Esophagus muscularis mucosa (tissue), 4 donors: ENCODE measurements around the gene CCDC3. TPM values are rescaled to one million over a fixed set of nuclear protein-coding genes. Genes with fewer than 3 reads are reported as not detected.

Experiments used
- DNase-seq: peaks from one replicate; pipeline ENCODE4 v3.0.0-alpha.2; 2017; ENCODE audit errors: extremely low spot score
- H3K27ac ChIP-seq, 4 donors: fragments of 200-600 bp; sonication (generic); replicated peaks in 1 of 4; 1 replicate in 3 of 4; 2 replicates in 1 of 4; pipeline ENCODE4 v1.5.1; 2016 to 2019; ENCODE audit warnings: mild to moderate bottlenecking in 1 of 4
- H3K27me3 ChIP-seq, 4 donors: fragments of 200-600 bp; sonication (generic); one replicate each; pipeline versions ENCODE4 v1.5.1 to v1.6.0; 2016 to 2019
- H3K36me3 ChIP-seq, 4 donors: fragments of 200-600 bp; sonication (generic); one replicate each; pipeline ENCODE4 v1.5.1; 2016 to 2019
- H3K4me1 ChIP-seq, 4 donors: fragments of 200-600 bp; sonication (generic); one replicate each; pipeline ENCODE4 v1.5.1; 2016 to 2019
- H3K4me3 ChIP-seq, 4 donors: fragments of 200-600 bp; sonication (generic); 1 replicate in 2 of 4; 2 replicates in 2 of 4; pipeline ENCODE4 v1.5.1; 2016 to 2019; ENCODE audit warnings: mild to moderate bottlenecking in 4 of 4, moderate library complexity in 1 of 4
- H3K9me3 ChIP-seq, 4 donors: fragments of 200-600 bp; sonication (generic); 1 replicate in 3 of 4; 2 replicates in 1 of 4; pipeline ENCODE4 v1.5.1; 2016 to 2019
- CTCF ChIP-seq, 3 experiments: fragments of 200-600 bp in 2 of 3; fragments of 450-650 bp in 1 of 3; sonication (generic) in 2 of 3; IDR thresholded peaks; one replicate each; pipeline ENCODE4 v1.5.1; 2017 to 2019; ENCODE audit warnings: antibody characterized with exemption in 3 of 3, mild to moderate bottlenecking in 2 of 3, moderate library complexity in 1 of 3
- EP300 ChIP-seq: sonication (generic); formaldehyde crosslinking; IDR thresholded peaks from one replicate; pipeline ENCODE4 v1.6.1; 2017; ENCODE audit warnings: antibody characterized with exemption
- POLR2A ChIP-seq: fragments of 450-650 bp; IDR thresholded peaks from one replicate; pipeline ENCODE4 v1.6.1; 2017; ENCODE audit warnings: antibody characterized with exemption, moderate library complexity, mild to moderate bottlenecking, low read depth
- POLR2AphosphoS5 ChIP-seq, 2 donors: sonication (generic); formaldehyde crosslinking; IDR thresholded peaks; one replicate each; pipeline ENCODE4 v1.6.1; 2017; ENCODE audit warnings: antibody characterized with exemption in 2 of 2
- WGBS: methylation state at CpG from one replicate; pipeline ENCODE4 v1.1.5; 2018; 5-methylcytosine and 5-hydroxymethylcytosine counted together
- intact Hi-C: fragments of 100-400 bp; cut with DNase I; formaldehyde crosslinking; loops from one replicate; pipeline ENCODE4 v1.15.1; 2023
- total RNA-seq, 4 donors: library from RNA; depleted of rRNA; stranded (reverse); fragments of >200 nt; gene quantifications; one replicate each; pipeline versions ENCODE4 v1.1.0 to v1.2.1, GENCODE V29; 2016

The CCDC3 gene
- total RNA-seq, 4 donors from 2014 or later: 23.7 to 79.1 (median 44.3) TPM

- H3K27ac ChIP-seq: no peak overlapping the region
- peaks cover 0 to 6% (median 0%) of the 10 kb centered on the region in 4 donors for H3K36me3 ChIP-seq
- H3K4me1 ChIP-seq: peaks cover 0 to 9% (median 3%) of the 10 kb centered on the region in 4 donors
- TF ChIP-seq POLR2AphosphoS5 (IDR thresholded peaks at IDR 0.05): no peak
- H3K9me3 ChIP-seq: no peaks in the 10 kb centered on the region
- no peak overlapping the region for H3K4me3 ChIP-seq
- no peaks in the 10 kb centered on the region for H3K27me3 ChIP-seq
- intact Hi-C loops: loop anchor here (5.0 kb wide), 1 partner anchor 173 kb away; no protein-coding TSS in a partner anchor
- DNase-seq: no peak
- WGBS: 88% methylated on average over 7 of the region's 7 CpGs
Observed at GRCh38 chr10:12899546-12899945, 102.0 kb downstream of the CCDC3 start.

- intact Hi-C loops: loop anchor here (5.0 kb wide), 1 partner anchor 174 kb away; no protein-coding TSS in a partner anchor
- peaks cover 0 to 7% (median 3%) of the 10 kb centered on the region in 4 donors for H3K9me3 ChIP-seq
- TF ChIP-seq POLR2AphosphoS5 (IDR thresholded peaks at IDR 0.05): no peak
- TF ChIP-seq CTCF (IDR thresholded peaks at IDR 0.05): no peak
- TF ChIP-seq POLR2A: no peak
- no peak for TF ChIP-seq EP300
- H3K36me3 ChIP-seq: peaks cover 0 to 6% (median 0%) of the 10 kb centered on the region in 4 donors
- H3K4me3 ChIP-seq: no peak overlapping the region
- WGBS: 65% methylated on average over 5 of the region's 24 CpGs
- no peaks in the 10 kb centered on the region for H3K27me3 ChIP-seq
- DNase-seq: no peak
- peaks cover 0 to 9% (median 3%) of the 10 kb centered on the region in 4 donors for H3K4me1 ChIP-seq
- no peak overlapping the region for H3K27ac ChIP-seq
Observed at GRCh38 chr10:12898271-12898670, 103.2 kb downstream of the CCDC3 start.

- H3K27ac ChIP-seq: no peak overlapping the region
- H3K27me3 ChIP-seq: no peaks in the 10 kb centered on the region
- no peak for TF ChIP-seq POLR2A
- no peak for TF ChIP-seq POLR2AphosphoS5 (IDR thresholded peaks at IDR 0.05)
- TF ChIP-seq EP300: no peak
- TF ChIP-seq CTCF (IDR thresholded peaks at IDR 0.05): no peak
- 95% methylated on average over 6 of the region's 6 CpGs for WGBS
- peaks cover 0 to 8% (median 3%) of the 10 kb centered on the region in 4 donors for H3K4me1 ChIP-seq
- H3K36me3 ChIP-seq: peaks cover 0 to 6% (median 0%) of the 10 kb centered on the region in 4 donors
- intact Hi-C loops: loop anchor here (5.0 kb wide), 1 partner anchor 175 kb away; no protein-coding TSS in a partner anchor
- no peak overlapping the region for H3K4me3 ChIP-seq
- no peak for DNase-seq
- peaks cover 0 to 16% (median 10%) of the 10 kb centered on the region in 4 donors for H3K9me3 ChIP-seq
Observed at GRCh38 chr10:12897278-12897677, 104.2 kb downstream of the CCDC3 start.

- TF ChIP-seq POLR2A (no peak), EP300 (no peak), POLR2AphosphoS5 (IDR thresholded peaks at IDR 0.05) (no peak), CTCF (IDR thresholded peaks at IDR 0.05) (no peak)
- Histone ChIP-seq H3K27me3 (no peaks in the 10 kb centered on the region), H3K4me3 (no peak overlapping the region), H3K4me1 (no peaks in the 10 kb centered on the region), H3K9me3 (peaks cover 0 to 20% (median 13%) of the 10 kb centered on the region in 4 donors), H3K36me3 (peaks cover 0 to 6% (median 0%) of the 10 kb centered on the region in 4 donors), H3K27ac (no peak overlapping the region)
- 82% methylated on average over 5 of the region's 5 CpGs for WGBS
- no peak for DNase-seq
- intact Hi-C loops: loop anchor here (5.0 kb wide), 1 partner anchor 176 kb away; no protein-coding TSS in a partner anchor
Observed at GRCh38 chr10:12896251-12896650, 105.3 kb downstream of the CCDC3 start.

- TF ChIP-seq POLR2A (no peak), EP300 (no peak), POLR2AphosphoS5 (IDR thresholded peaks at IDR 0.05) (no peak), CTCF (IDR thresholded peaks at IDR 0.05) (no peak)
- Histone ChIP-seq H3K27me3 (no peaks in the 10 kb centered on the region), H3K36me3 (no peaks in the 10 kb centered on the region), H3K4me3 (no peak overlapping the region), H3K27ac (no peak overlapping the region), H3K4me1 (peaks cover 0 to 4% (median 2%) of the 10 kb centered on the region in 4 donors), H3K9me3 (peaks cover 0 to 31% (median 13%) of the 10 kb centered on the region in 4 donors)
- no peak for DNase-seq
- intact Hi-C loops: no loop called here
Observed at GRCh38 chr10:12892924-12893323, 108.6 kb downstream of the CCDC3 start.
